IPS-20b (cell line): ENCODE data around the gene LMAN1L.

ENCODE experiments used
- H3K27ac ChIP-seq: one replicate; pipeline ENCODE4 v1.5.1; 2013; ENCODE audit warnings: low read length
- H3K27me3 ChIP-seq: 2 replicates; pipeline ENCODE4 v1.6.1; 2013; ENCODE audit warnings: mild to moderate bottlenecking, low read length, inconsistent platforms; ENCODE audit not compliant: insufficient read depth
- H3K36me3 ChIP-seq: 2 replicates; pipeline ENCODE4 v1.6.1; 2013; ENCODE audit warnings: low read depth, mild to moderate bottlenecking, inconsistent platforms, low read length, moderate library complexity; ENCODE audit not compliant: insufficient read depth
- H3K4me1 ChIP-seq: 2 replicates; pipeline ENCODE4 v1.6.1; 2013; ENCODE audit warnings: mild to moderate bottlenecking, control low read depth, inconsistent platforms, low read length, moderate library complexity; ENCODE audit not compliant: insufficient read depth
- H3K4me3 ChIP-seq: 2 replicates; pipeline ENCODE4 v1.5.1; 2013; ENCODE audit warnings: mild to moderate bottlenecking, low read length, inconsistent platforms
- H3K9ac ChIP-seq: 2 replicates; pipeline ENCODE4 v1.6.1; 2013; ENCODE audit warnings: low read depth, mild to moderate bottlenecking, inconsistent platforms, low read length, moderate library complexity
- H3K9me3 ChIP-seq: 2 replicates; pipeline ENCODE4 v1.6.1; 2013; ENCODE audit warnings: mild to moderate bottlenecking, low read depth, low read length, inconsistent platforms; ENCODE audit not compliant: insufficient read depth

The LMAN1L gene

GRCh38 chr15:74790080-74790916 is 22.3 kb upstream of the LMAN1L start:
- no peak overlapping the region for H3K27ac ChIP-seq
- H3K9ac ChIP-seq: no peak overlapping the region
- no peak overlapping the region for H3K4me3 ChIP-seq
- H3K9me3 ChIP-seq: no peaks in the 10 kb centered on the region
- H3K27me3 ChIP-seq: no peaks in the 10 kb centered on the region
- H3K36me3 ChIP-seq: no peaks in the 10 kb centered on the region
- peaks cover 15% of the 10 kb centered on the region for H3K4me1 ChIP-seq

- Histone ChIP-seq H3K9ac (no peak overlapping the region), H3K36me3 (no peaks in the 10 kb centered on the region), H3K4me1 (peaks cover 15% of the 10 kb centered on the region), H3K4me3 (no peak overlapping the region), H3K27ac (no peak overlapping the region), H3K27me3 (no peaks in the 10 kb centered on the region), H3K9me3 (no peaks in the 10 kb centered on the region)
Measured at GRCh38 chr15:74791007-74791406, 21.6 kb upstream of the LMAN1L start.

GRCh38 chr15:74791667-74792066 is 21.0 kb upstream of the LMAN1L start:
- Histone ChIP-seq H3K4me3 (no peak overlapping the region), H3K9ac (no peak overlapping the region), H3K4me1 (peaks cover 15% of the 10 kb centered on the region), H3K9me3 (no peaks in the 10 kb centered on the region), H3K27me3 (no peaks in the 10 kb centered on the region), H3K27ac (no peak overlapping the region), H3K36me3 (no peaks in the 10 kb centered on the region)

GRCh38 chr15:74792227-74793016 is 20.2 kb upstream of the LMAN1L start:
- no peaks in the 10 kb centered on the region for H3K27me3 ChIP-seq
- H3K4me3 ChIP-seq: no peak overlapping the region
- no peaks in the 10 kb centered on the region for H3K9me3 ChIP-seq
- H3K4me1 ChIP-seq: peaks cover 14% of the 10 kb centered on the region
- H3K36me3 ChIP-seq: no peaks in the 10 kb centered on the region
- no peak overlapping the region for H3K27ac ChIP-seq
- H3K9ac ChIP-seq: no peak overlapping the region

DNA sequence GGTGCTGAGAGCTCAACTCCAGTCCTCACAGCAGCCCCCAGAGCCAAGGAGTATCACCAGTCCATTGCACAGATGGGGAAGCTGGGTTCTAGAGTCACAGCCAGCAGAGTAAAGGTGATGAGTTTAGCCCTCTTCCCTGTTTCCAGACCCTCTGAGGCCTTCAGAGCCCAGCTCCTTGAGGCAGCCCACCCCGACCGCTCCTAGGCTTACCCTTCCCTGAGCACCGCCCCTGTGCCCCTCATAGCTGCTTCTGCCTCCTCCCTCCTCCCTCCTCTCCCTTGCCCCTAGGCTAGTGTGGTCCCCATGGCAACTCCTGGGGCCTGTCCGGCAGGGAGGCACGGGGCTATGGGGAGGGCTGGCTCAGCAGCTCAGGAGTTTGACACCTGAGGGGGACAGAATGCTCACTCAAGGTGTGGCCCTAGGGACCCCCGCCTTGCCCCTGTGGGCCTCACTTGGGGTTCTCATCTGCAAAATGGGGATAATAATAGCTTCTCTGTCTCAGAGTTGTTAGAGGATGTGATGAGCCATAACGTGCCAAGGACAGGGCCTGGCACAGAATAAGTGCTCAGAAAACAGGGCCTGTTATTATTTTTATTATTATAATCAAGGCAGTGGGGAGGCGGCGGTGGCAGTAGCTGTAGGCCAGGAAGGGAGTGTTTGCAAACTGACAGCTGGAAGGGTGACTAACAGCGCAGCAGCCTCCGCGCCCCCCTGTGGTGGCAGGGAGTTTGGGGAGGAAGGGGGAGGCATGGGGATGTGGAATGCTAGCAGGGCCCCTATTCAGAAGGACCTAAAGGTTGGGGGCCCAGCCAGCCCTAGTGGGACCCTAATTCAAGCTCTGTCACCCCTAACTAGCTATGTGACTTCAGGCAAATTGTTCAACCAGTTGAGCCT is 19.3 kb upstream of the LMAN1L start:
- Histone ChIP-seq H3K4me1 (peaks cover 7% of the 10 kb centered on the region), H3K27ac (no peak overlapping the region), H3K4me3 (no peak overlapping the region), H3K9me3 (no peaks in the 10 kb centered on the region), H3K36me3 (no peaks in the 10 kb centered on the region), H3K27me3 (no peaks in the 10 kb centered on the region), H3K9ac (no peak overlapping the region)

GRCh38 chr15:74794248-74794969 is 18.2 kb upstream of the LMAN1L start:
- Histone ChIP-seq H3K4me3 (no peak overlapping the region), H3K9ac (no peak overlapping the region), H3K27me3 (no peaks in the 10 kb centered on the region), H3K9me3 (no peaks in the 10 kb centered on the region), H3K36me3 (no peaks in the 10 kb centered on the region), H3K4me1 (no peaks in the 10 kb centered on the region), H3K27ac (no peak overlapping the region)

- Histone ChIP-seq H3K27ac (no peak overlapping the region), H3K4me3 (no peak overlapping the region), H3K9ac (no peak overlapping the region), H3K9me3 (no peaks in the 10 kb centered on the region), H3K27me3 (no peaks in the 10 kb centered on the region), H3K36me3 (0 out of 2 replicates have a peak, but pooled peaks cover 4% of the 10 kb centered on the region), H3K4me1 (no peaks in the 10 kb centered on the region)
Measured at GRCh38 chr15:74794970-74795349, 17.7 kb upstream of the LMAN1L start.

- Histone ChIP-seq H3K9me3 (no peaks in the 10 kb centered on the region), H3K36me3 (0 out of 2 replicates have a peak, but pooled peaks cover 11% of the 10 kb centered on the region), H3K4me3 (no peak overlapping the region), H3K27ac (no peak overlapping the region), H3K4me1 (no peaks in the 10 kb centered on the region), H3K27me3 (no peaks in the 10 kb centered on the region), H3K9ac (no peak overlapping the region)
Measured at GRCh38 chr15:74795966-74796625, 16.5 kb upstream of the LMAN1L start.

- Histone ChIP-seq H3K4me1 (no peaks in the 10 kb centered on the region), H3K4me3 (no peak overlapping the region), H3K36me3 (peaks cover 25% of the 10 kb centered on the region; the same call in 1 of the 2 replicates), H3K9ac (no peak overlapping the region), H3K27ac (no peak overlapping the region), H3K27me3 (no peaks in the 10 kb centered on the region), H3K9me3 (no peaks in the 10 kb centered on the region)
Measured at GRCh38 chr15:74798388-74799254, 14.0 kb upstream of the LMAN1L start.

DNA sequence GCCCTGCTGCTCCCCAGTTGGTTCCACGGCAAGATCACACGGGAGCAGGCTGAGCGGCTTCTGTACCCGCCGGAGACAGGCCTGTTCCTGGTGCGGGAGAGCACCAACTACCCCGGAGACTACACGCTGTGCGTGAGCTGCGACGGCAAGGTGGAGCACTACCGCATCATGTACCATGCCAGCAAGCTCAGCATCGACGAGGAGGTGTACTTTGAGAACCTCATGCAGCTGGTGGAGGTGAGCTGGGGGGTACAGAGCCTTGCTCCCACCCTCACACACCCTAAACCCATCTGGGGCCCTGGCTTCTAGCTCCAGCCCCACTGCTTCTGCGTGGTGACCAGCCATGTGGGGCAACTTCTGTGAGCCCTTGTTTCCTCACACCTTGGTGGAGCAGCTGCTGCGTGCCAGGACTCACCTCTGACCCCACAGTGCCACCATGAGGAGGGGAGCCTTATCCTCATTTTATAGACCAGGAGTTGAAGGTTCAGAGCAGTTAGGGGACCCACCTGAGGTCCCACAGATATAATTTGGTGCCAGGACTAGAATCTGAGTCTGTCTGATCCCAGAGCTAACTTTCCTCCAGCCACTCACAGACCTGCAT is 13.3 kb upstream of the LMAN1L start:
- Histone ChIP-seq H3K27ac (no peak overlapping the region), H3K9me3 (no peaks in the 10 kb centered on the region), H3K4me1 (no peaks in the 10 kb centered on the region), H3K9ac (no peak overlapping the region), H3K36me3 (peaks cover 33% of the 10 kb centered on the region), H3K4me3 (no peak overlapping the region), H3K27me3 (no peaks in the 10 kb centered on the region)
